ENCODE results near the gene CCL19.

DNA sequence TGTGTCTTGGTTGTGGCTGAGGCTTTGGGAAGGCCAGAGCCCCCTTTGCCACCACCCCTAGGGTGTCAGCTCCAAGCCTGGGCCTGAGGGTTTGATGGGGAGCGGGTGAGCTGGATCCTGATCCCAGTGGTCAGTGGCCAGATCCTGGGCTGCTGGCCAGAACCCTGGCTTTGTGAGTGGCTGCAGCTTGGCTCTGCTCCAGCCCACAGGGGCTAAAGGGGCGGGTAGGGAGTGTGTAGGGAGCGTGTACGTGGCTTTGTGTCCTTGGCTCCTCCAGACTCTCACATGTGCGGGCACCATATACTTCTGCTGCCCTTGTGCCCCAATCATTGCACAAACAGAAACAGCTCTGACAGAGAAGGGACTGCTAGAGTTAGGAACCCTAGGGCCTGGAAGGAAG, 40.3 kb downstream of the CCL19 start:
- TF ChIP-seq EZH2phosphoT487 (IDR thresholded peaks at IDR 0.05; ENCODE audit: borderline replicate concordance, low read depth, low read length), result no peak
- TF ChIP-seq, protein P1, sequence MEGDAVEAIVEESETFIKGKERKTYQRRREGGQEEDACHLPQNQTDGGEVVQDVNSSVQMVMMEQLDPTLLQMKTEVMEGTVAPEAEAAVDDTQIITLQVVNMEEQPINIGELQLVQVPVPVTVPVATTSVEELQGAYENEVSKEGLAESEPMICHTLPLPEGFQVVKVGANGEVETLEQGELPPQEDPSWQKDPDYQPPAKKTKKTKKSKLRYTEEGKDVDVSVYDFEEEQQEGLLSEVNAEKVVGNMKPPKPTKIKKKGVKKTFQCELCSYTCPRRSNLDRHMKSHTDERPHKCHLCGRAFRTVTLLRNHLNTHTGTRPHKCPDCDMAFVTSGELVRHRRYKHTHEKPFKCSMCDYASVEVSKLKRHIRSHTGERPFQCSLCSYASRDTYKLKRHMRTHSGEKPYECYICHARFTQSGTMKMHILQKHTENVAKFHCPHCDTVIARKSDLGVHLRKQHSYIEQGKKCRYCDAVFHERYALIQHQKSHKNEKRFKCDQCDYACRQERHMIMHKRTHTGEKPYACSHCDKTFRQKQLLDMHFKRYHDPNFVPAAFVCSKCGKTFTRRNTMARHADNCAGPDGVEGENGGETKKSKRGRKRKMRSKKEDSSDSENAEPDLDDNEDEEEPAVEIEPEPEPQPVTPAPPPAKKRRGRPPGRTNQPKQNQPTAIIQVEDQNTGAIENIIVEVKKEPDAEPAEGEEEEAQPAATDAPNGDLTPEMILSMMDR (conservative IDR thresholded peaks at IDR 0.05; ENCODE audit: low read length), result no peak
